Measurements from ENCODE around the gene ADAM22. TPM values are rescaled to one million over a fixed set of nuclear protein-coding genes. Genes with fewer than 3 reads are reported as not detected.

ADAM22 gene
- total RNA-seq, 1 experiment from 2014 or later: 14.0 TPM

- no peak overlapping the region for H3K27ac ChIP-seq
- peaks cover 12% of the 10 kb centered on the region; the same call in 1 of the 2 replicates for H3K9me3 ChIP-seq (ENCODE audit: insufficient read depth, low read depth)
- no peaks in the 10 kb centered on the region for H4K20me1 ChIP-seq (ENCODE audit: insufficient read depth)
- H3K36me3 ChIP-seq (ENCODE audit: low read depth): no peaks in the 10 kb centered on the region; the same call in 1 of the 2 replicates
- ChIA-PET POLR2A (ENCODE audit: unreplicated experiment) (interaction anchor here (0.5 kb wide), 1 partner anchor 32 kb away, joined by 6 read pairs; no protein-coding TSS in a partner anchor), CTCF (interaction anchor here (1.4 to 2.1 kb wide), 5 partner anchors 11 to 1379 kb away, joined by 8 to 52 read pairs (median 14); no protein-coding TSS in a partner anchor)
- no TSS peak for BruUV-seq (replicated peaks)
- peaks cover 9% of the 10 kb centered on the region; the same call in 1 of the 2 replicates for H3K4me1 ChIP-seq (replicated peaks; ENCODE audit: insufficient read depth)
- no peaks in the 10 kb centered on the region for H3K9me2 ChIP-seq (ENCODE audit: insufficient read depth)
- no peak for TF ChIP-seq CTCF (conservative IDR thresholded peaks at IDR 0.05)
- TF ChIP-seq EZH2 (IDR thresholded peaks at IDR 0.05; ENCODE audit: low read depth): no peak
- intact Hi-C loops (cut with micrococcal nuclease; ENCODE audit: unreplicated experiment): loop anchor here (5.0 to 10.0 kb wide), 4 partner anchors 183 to 1901 kb away; no protein-coding TSS in a partner anchor
- no peaks in the 10 kb centered on the region for H3K27me3 ChIP-seq (ENCODE audit: insufficient read depth, low read depth)
- H3K79me2 ChIP-seq (ENCODE audit: low read depth): no peaks in the 10 kb centered on the region
- H2AFZ ChIP-seq: no peak overlapping the region
- H3F3A ChIP-seq (ENCODE audit: insufficient read depth, low read depth): peaks cover 5% of the 10 kb centered on the region; the same call in 1 of the 2 replicates
- no peak overlapping the region for H3K4me3 ChIP-seq
- H3K4me2 ChIP-seq: no peak overlapping the region
- DNase-seq: no peak
Measured at GRCh38 chr7:88244258-88244657, 310.2 kb downstream of the ADAM22 start.

Other genes starting within 250 kb of the ADAM22 start
- gene SLC25A40, start 57.9 kb upstream of the ADAM22 start, total RNA-seq (2021): 33.5 and 47.7 TPM in 2 replicates
- 47.9 and 52.7 TPM in 2 replicates for gene DBF4, start 57.8 kb upstream of the ADAM22 start, total RNA-seq (2021)